ES-I3 (cell line): ENCODE measurements around the gene DHCR24.

Experiments
- H3K36me3 ChIP-seq: 2 replicates; pipeline ENCODE4 v1.6.1; 2013; ENCODE audit warnings: mild to moderate bottlenecking, low read length, control low read depth, moderate library complexity; ENCODE audit not compliant: insufficient read depth
- H3K4me1 ChIP-seq: 2 replicates; pipeline ENCODE4 v1.6.1; 2013; ENCODE audit warnings: mild to moderate bottlenecking, control low read depth, low read length; ENCODE audit not compliant: insufficient read depth
- H3K9ac ChIP-seq: 2 replicates; pipeline ENCODE4 v1.6.1; 2013; ENCODE audit warnings: low read depth, mild to moderate bottlenecking, low read length, moderate library complexity
- H3K9me3 ChIP-seq: 2 replicates; pipeline ENCODE4 v1.6.1; 2013; ENCODE audit warnings: mild to moderate bottlenecking, low read length, moderate library complexity; ENCODE audit not compliant: control insufficient read depth, insufficient read depth

The DHCR24 gene

GRCh38 chr1:54863267-54863665, 23.7 kb downstream of the DHCR24 start:
- H3K4me1 ChIP-seq = no peaks in the 10 kb centered on the region
- H3K9me3 ChIP-seq = no peaks in the 10 kb centered on the region
- no peak overlapping the region for H3K9ac ChIP-seq
- H3K36me3 ChIP-seq = peaks cover 38% of the 10 kb centered on the region

- Histone ChIP-seq H3K4me1 (no peaks in the 10 kb centered on the region), H3K9ac (no peak overlapping the region), H3K36me3 (peaks cover 24% of the 10 kb centered on the region), H3K9me3 (no peaks in the 10 kb centered on the region)
Measured at GRCh38 chr1:54861070-54861761, 25.8 kb downstream of the DHCR24 start.

GRCh38 chr1:54859700-54860391, 27.1 kb downstream of the DHCR24 start:
- Histone ChIP-seq H3K4me1 (no peaks in the 10 kb centered on the region), H3K9ac (no peak overlapping the region), H3K36me3 (peaks cover 19% of the 10 kb centered on the region), H3K9me3 (no peaks in the 10 kb centered on the region)

GRCh38 chr1:54857746-54858561, 29.0 kb downstream of the DHCR24 start:
- Histone ChIP-seq H3K4me1 (no peaks in the 10 kb centered on the region), H3K36me3 (peaks cover 20% of the 10 kb centered on the region), H3K9me3 (no peaks in the 10 kb centered on the region), H3K9ac (no peak overlapping the region)

- Histone ChIP-seq H3K4me1 (no peaks in the 10 kb centered on the region), H3K9me3 (no peaks in the 10 kb centered on the region), H3K36me3 (peaks cover 27% of the 10 kb centered on the region), H3K9ac (no peak overlapping the region)
Measured at GRCh38 chr1:54857141-54857540, 29.9 kb downstream of the DHCR24 start.

- Histone ChIP-seq H3K9ac (no peak overlapping the region), H3K9me3 (no peaks in the 10 kb centered on the region), H3K36me3 (peaks cover 32% of the 10 kb centered on the region), H3K4me1 (no peaks in the 10 kb centered on the region)
Measured at GRCh38 chr1:54854381-54855020, 32.5 kb downstream of the DHCR24 start.

- no peaks in the 10 kb centered on the region for H3K4me1 ChIP-seq
- no peaks in the 10 kb centered on the region for H3K9me3 ChIP-seq
- peaks cover 36% of the 10 kb centered on the region for H3K36me3 ChIP-seq
- H3K9ac ChIP-seq = no peak overlapping the region
Measured at GRCh38 chr1:54853793-54854370, 33.1 kb downstream of the DHCR24 start.

GRCh38 chr1:54853096-54853792, 33.8 kb downstream of the DHCR24 start:
- H3K36me3 ChIP-seq = peaks cover 38% of the 10 kb centered on the region
- no peaks in the 10 kb centered on the region for H3K4me1 ChIP-seq
- H3K9ac ChIP-seq = no peak overlapping the region
- no peaks in the 10 kb centered on the region for H3K9me3 ChIP-seq

GRCh38 chr1:54851936-54852524, 35.0 kb downstream of the DHCR24 start:
- H3K4me1 ChIP-seq = no peaks in the 10 kb centered on the region
- no peak overlapping the region for H3K9ac ChIP-seq
- H3K9me3 ChIP-seq = no peaks in the 10 kb centered on the region
- H3K36me3 ChIP-seq = peaks cover 38% of the 10 kb centered on the region

GRCh38 chr1:54851406-54851805, 35.6 kb downstream of the DHCR24 start:
- Histone ChIP-seq H3K9ac (no peak overlapping the region), H3K36me3 (peaks cover 38% of the 10 kb centered on the region), H3K9me3 (no peaks in the 10 kb centered on the region), H3K4me1 (no peaks in the 10 kb centered on the region)

GRCh38 chr1:54850737-54851136, 36.3 kb downstream of the DHCR24 start:
- Histone ChIP-seq H3K36me3 (peaks cover 38% of the 10 kb centered on the region), H3K9ac (no peak overlapping the region), H3K4me1 (no peaks in the 10 kb centered on the region), H3K9me3 (no peaks in the 10 kb centered on the region)

- Histone ChIP-seq H3K36me3 (peaks cover 38% of the 10 kb centered on the region), H3K4me1 (no peaks in the 10 kb centered on the region), H3K9ac (no peak overlapping the region), H3K9me3 (no peaks in the 10 kb centered on the region)
Measured at GRCh38 chr1:54850069-54850730, 36.8 kb downstream of the DHCR24 start.
